Fibroblast of peridontal ligament (primary cell): ENCODE data around the gene NCAM1.

Experiments used
- DNase-seq: peaks from one replicate; pipeline ENCODE4 v3.0.0-alpha.2; 2010; ENCODE audit errors: extremely low read depth

Gene NCAM1

DNA sequence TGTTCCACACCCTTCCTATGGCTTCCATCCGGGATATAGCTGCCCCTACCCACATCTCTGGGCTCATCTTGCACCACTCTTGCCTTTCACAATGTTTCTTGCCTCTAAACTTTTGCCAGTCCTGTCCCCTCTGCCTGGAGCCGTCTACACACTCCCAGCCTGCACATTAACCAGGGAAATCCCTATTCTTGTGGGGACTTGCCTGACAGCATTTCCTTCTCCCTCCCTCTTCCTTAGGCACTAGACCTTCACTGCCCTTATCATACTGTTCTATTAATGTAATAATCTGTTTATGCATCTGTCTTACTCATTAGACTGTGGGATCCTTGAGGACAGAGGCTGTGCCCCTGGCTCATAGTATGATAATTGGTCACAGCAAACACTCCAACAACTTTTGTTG is 347.4 kb downstream of the NCAM1 start:
- no peak for DNase-seq

DNA sequence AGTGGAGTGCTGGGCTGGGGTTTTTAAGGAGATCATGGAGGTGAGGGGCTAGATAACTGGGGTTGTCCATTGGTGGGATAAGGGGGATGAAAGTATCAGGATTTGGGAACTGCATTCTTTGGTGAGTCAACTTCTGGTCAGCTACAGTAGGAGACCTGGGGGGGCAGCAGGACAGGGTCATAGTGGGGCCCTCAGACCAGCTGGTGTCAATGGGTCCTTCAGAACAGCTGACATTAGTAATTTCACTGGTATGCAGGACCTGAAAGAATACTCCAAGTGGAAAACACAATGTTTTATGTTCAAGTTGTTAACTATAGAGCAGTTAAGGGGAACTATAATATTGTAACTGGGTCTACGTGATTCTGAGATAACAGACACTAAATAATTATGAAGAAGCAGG is 350.3 kb downstream of the NCAM1 start:
- DNase-seq, result no peak

- no peak for DNase-seq
Observed at GRCh38 chr11:113313601-113314000, 352.4 kb downstream of the NCAM1 start.

- DNase-seq, result no peak
Observed at GRCh38 chr11:113314065-113314388, 352.8 kb downstream of the NCAM1 start.

GRCh38 chr11:113314389-113315301 is 353.4 kb downstream of the NCAM1 start, which contains the start of gene TTC12:
TSS of gene TTC12 (plus strand) at chr11:113314583. CDS start at chr11:113316258, 1,675 bp downstream.
- DNase-seq, result peak; percentile 84

GRCh38 chr11:113315811-113316210 is 354.6 kb downstream of the NCAM1 start:
- DNase-seq, result no peak

GRCh38 chr11:113316256-113316655 is 355.0 kb downstream of the NCAM1 start:
- no peak for DNase-seq

DNA sequence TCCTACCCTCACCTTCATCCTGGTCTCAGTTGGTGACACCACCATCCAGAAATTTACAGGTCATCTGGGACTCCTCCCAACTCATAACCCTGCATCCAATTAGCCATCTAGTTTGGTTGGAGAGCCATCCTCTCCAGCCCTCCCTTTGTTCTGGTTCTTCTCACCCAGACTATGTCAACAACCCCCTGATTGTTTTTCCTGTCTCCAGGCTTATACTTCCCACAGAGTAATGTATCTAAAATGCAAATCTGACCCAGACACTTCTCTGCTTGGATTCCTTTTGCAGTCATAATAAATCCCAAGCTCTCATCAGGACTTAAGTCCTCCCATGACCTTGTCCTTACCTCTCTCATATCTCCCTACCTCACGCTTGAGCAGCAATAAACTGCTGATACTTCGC is 356.1 kb downstream of the NCAM1 start:
- DNase-seq, result no peak

- DNase-seq, result no peak
Observed at GRCh38 chr11:113319085-113319484, 357.9 kb downstream of the NCAM1 start.

GRCh38 chr11:113322158-113322557 is 360.9 kb downstream of the NCAM1 start:
- no peak for DNase-seq

- DNase-seq, result no peak
Observed at GRCh38 chr11:113324250-113324649, 363.0 kb downstream of the NCAM1 start.
